Measurements from ENCODE around the gene TRHDE.
A peak's percentile ranks its signal among the peaks of the same experiment; 100 is the strongest.

The TRHDE gene

DNA sequence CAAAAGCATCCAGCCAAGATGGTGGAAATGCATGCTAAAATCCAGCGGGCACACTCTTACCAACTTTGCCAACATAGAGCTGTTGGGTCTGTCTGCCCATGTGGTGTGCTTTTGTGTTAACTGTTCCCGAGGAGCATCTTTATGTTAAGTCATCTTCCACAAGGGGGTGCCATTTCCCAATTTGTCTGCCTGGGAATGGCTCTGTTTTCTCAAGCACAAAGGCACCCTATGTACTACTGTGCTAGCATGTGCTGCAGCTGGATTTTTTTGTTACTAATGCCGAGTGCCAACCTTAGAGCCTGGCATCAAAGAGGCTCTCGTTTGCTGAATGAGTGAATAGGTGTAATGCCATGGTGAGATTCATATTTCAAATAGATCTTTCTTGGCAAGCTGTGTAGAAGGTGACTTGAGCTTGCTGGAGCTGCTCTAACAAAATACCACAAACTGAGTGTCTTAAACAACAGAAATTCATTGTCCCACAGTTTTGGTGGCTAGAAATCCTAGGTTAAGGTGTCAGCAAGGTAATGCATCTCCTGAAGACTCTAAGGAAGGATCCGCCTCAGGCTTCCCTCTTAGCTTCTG is 74.3 kb downstream of the TRHDE start:
- TF ChIP-seq, protein P1, sequence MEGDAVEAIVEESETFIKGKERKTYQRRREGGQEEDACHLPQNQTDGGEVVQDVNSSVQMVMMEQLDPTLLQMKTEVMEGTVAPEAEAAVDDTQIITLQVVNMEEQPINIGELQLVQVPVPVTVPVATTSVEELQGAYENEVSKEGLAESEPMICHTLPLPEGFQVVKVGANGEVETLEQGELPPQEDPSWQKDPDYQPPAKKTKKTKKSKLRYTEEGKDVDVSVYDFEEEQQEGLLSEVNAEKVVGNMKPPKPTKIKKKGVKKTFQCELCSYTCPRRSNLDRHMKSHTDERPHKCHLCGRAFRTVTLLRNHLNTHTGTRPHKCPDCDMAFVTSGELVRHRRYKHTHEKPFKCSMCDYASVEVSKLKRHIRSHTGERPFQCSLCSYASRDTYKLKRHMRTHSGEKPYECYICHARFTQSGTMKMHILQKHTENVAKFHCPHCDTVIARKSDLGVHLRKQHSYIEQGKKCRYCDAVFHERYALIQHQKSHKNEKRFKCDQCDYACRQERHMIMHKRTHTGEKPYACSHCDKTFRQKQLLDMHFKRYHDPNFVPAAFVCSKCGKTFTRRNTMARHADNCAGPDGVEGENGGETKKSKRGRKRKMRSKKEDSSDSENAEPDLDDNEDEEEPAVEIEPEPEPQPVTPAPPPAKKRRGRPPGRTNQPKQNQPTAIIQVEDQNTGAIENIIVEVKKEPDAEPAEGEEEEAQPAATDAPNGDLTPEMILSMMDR (conservative IDR thresholded peaks at IDR 0.05; ENCODE audit: low read depth): peak; percentile 42
- peak; percentile 7 for DNase-seq (ENCODE audit: low spot score)
- ChIA-PET CTCF (interaction anchor here (0.6 to 0.7 kb wide), 2 partner anchors 89 to 568 kb away, joined by 3 to 4 read pairs; no protein-coding TSS in a partner anchor), POLR2A (ENCODE audit: low non-redundant PET) (no interaction called here)
- no peak overlapping the region for H3K27ac ChIP-seq

DNA sequence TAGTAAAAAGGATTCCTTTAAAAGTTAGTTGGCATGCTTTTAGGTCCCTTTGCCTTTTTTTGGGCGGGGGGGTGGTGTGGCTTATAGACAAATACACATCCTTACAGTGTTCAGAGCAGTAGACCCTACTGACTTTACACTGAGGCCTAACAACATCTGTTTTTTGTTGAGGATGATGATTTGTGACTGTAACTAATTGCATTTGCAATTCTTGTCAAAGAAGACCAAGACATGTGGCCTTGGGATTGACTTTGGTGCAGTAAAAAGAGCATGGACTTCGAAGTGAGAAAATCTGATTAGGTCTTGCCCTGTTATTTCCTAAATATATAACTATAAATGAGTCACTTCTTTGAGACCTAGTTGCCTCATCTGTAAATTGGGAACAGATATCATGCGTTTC is 77.3 kb downstream of the TRHDE start:
- ChIA-PET CTCF (no interaction called here), POLR2A (ENCODE audit: low non-redundant PET) (no interaction called here)
- TF ChIP-seq, protein P1 (conservative IDR thresholded peaks at IDR 0.05; ENCODE audit: low read depth): no peak
- no peak for DNase-seq (ENCODE audit: low spot score)
- no peak overlapping the region for H3K27ac ChIP-seq

DNA sequence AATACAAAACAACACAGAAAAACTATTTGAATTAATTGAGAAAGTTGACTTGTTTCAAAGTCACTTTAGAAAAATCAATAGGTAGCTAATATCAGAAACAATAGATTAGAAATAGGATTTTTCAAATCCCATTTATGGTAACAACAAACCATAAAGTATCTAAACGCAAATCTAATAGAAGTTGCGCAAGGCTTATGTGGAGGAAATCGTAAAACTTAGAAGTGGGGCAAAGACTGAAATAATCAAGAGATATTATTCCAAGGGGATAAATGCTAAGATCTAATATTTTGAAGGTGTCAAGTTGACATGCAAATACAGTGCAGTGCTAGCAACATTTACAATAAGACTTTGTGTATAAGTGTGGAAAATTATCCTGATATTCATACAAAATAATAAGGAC is 87.2 kb downstream of the TRHDE start:
- no peak overlapping the region for H3K27ac ChIP-seq
- POLR2A ChIA-PET (ENCODE audit: low non-redundant PET): no interaction called here
- DNase-seq (ENCODE audit: low spot score): no peak
- TF ChIP-seq, protein P1 (conservative IDR thresholded peaks at IDR 0.05; ENCODE audit: low read depth): no peak
- CTCF ChIA-PET: no interaction called here

DNA sequence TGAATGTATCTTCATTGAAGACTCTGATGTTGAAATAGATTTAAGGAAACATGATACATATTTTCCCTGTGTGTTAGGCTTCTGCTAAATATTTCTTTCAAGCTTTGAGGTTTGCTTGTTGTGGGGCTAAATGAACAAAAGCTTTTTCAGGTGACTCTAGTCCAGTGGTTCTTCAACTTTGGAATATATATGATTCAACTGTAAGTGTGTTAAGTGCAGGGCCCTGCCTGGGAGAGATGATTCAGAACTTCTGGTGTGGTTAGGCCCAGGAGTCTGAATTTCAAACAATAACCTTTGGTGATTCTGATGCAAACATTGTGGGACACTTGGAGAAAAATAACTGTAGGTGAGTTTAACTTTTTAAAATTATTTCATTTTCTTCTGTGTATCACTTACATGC is 93.0 kb downstream of the TRHDE start:
- no peak overlapping the region for H3K27ac ChIP-seq
- TF ChIP-seq, protein P1 (conservative IDR thresholded peaks at IDR 0.05; ENCODE audit: low read depth): no peak
- POLR2A ChIA-PET (ENCODE audit: low non-redundant PET): no interaction called here
- CTCF ChIA-PET: no interaction called here
- DNase-seq (ENCODE audit: low spot score): no peak

DNA sequence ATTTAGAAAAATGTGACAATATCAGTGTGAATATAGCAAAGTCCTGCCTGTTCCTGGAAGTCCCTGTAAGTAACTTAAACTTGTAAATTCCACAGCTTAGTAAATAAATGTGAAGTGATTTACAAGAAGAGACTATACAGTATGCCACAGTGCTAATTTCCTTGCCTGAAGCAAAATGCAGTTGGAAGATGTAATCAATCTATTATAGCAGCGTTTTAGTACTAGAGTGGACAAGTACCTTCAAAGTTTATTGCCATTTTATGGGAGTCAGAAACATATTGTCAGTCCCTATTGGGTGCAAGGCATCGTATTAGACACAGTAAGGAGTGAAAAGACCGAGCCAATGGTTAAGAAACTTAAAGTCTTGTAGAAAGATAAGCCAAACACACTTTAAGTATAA is 94.1 kb downstream of the TRHDE start:
- TF ChIP-seq, protein P1 (conservative IDR thresholded peaks at IDR 0.05; ENCODE audit: low read depth): no peak
- no peak for DNase-seq (ENCODE audit: low spot score)
- POLR2A ChIA-PET (ENCODE audit: low non-redundant PET): no interaction called here
- CTCF ChIA-PET: no interaction called here
- no peak overlapping the region for H3K27ac ChIP-seq

DNA sequence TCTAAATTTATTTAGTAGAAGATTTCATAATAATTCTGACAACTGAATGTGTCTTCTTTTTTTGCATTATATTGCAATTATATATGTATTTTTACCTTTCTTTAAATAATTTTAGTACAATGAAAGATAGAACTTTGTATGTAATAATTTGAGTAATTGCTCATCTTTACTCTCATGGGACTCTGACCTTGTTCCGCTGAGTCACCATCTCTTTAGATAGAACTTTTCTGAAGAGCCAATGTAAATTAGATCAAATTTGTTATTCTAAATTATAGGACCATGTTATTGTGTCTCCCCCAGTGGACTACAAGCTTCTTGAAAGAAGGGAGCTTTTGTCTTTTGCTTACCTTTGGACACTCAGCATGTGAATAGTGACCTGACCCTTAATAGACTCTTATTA is 96.1 kb downstream of the TRHDE start:
- ChIA-PET CTCF (no interaction called here), POLR2A (ENCODE audit: low non-redundant PET) (no interaction called here)
- TF ChIP-seq, protein P1 (conservative IDR thresholded peaks at IDR 0.05; ENCODE audit: low read depth): no peak

More for the DNA sequence above, 96.1 kb downstream of the TRHDE start:
- no peak overlapping the region for H3K27ac ChIP-seq
- DNase-seq (ENCODE audit: low spot score): no peak

All from RWPE1 (cell line).